Esophagus squamous epithelium (tissue), 5 donors: ENCODE data around the gene GALNT10. TPM values are rescaled to one million over a fixed set of nuclear protein-coding genes. Genes with fewer than 3 reads are reported as not detected.

Source experiments
- DNase-seq: peaks from one replicate; lab custom pipeline; 2025; lab: John Stamatoyannopoulos, UW
- H3K27ac ChIP-seq, 4 donors: fragments of 200-600 bp; sonication (generic); one replicate each; pipeline ENCODE4 v1.5.1; 2016 to 2019; ENCODE audit warnings: mild to moderate bottlenecking in 1 of 4
- H3K27me3 ChIP-seq, 4 donors: fragments of 200-600 bp; sonication (generic); 1 replicate in 3 of 4; 2 replicates in 1 of 4; pipeline versions ENCODE4 v1.5.1 to v1.6.0; 2017 to 2021; ENCODE audit warnings: antibody characterized with exemption in 1 of 4
- H3K36me3 ChIP-seq, 3 donors: fragments of 200-600 bp; sonication (generic); one replicate each; pipeline ENCODE4 v1.5.1; 2016 to 2019
- H3K4me1 ChIP-seq, 3 donors: fragments of 200-600 bp; sonication (generic); one replicate each; pipeline ENCODE4 v1.5.1; 2017 to 2019
- H3K4me3 ChIP-seq, 4 donors: fragments of 200-600 bp; sonication (generic); 1 replicate in 3 of 4; 2 replicates in 1 of 4; pipeline ENCODE4 v1.5.1; 2016 to 2019; ENCODE audit warnings: mild to moderate bottlenecking in 2 of 4, moderate library complexity in 1 of 4
- H3K9me3 ChIP-seq, 3 donors: fragments of 200-600 bp; sonication (generic); one replicate each; pipeline ENCODE4 v1.5.1; 2016 to 2019
- CTCF ChIP-seq, 6 experiments: fragments of 450-650 bp in 4 of 6; fragments of 200-600 bp in 2 of 6; sonication (generic) in 2 of 6; IDR thresholded peaks; one replicate each; pipeline ENCODE4 v1.5.1; 2016 to 2019; ENCODE audit warnings: antibody characterized with exemption in 6 of 6, mild to moderate bottlenecking in 4 of 6, moderate library complexity in 4 of 6
- POLR2A ChIP-seq, 4 donors: fragments of 450-650 bp; IDR thresholded peaks; one replicate each; pipeline ENCODE4 v1.6.1; 2017; ENCODE audit warnings: antibody characterized with exemption in 4 of 4, mild to moderate bottlenecking in 4 of 4, moderate library complexity in 3 of 4
- WGBS, 2 donors: methylation state at CpG; one replicate each; pipeline ENCODE4 v1.1.5; 2018; 5-methylcytosine and 5-hydroxymethylcytosine counted together
- intact Hi-C: fragments of 100-400 bp; cut with DNase I; formaldehyde crosslinking; loops from one replicate; pipeline ENCODE4 v1.15.0; 2022
- total RNA-seq, 4 donors: library from RNA; depleted of rRNA; stranded (reverse); fragments of >200 nt; gene quantifications; one replicate each; pipeline ENCODE4 v1.1.0, GENCODE V29; 2016
- donor health status: DM: yes; HTN: yes; CAD: no.

Gene GALNT10
- total RNA-seq, 4 donors from 2014 or later = 3.6 to 47.2 (median 9.0) TPM

- WGBS, 2 donors = 0 to 33% methylated on average over 1 of the region's 1 CpG
- no peaks in the 10 kb centered on the region for H3K9me3 ChIP-seq
- no peak overlapping the region for H3K27ac ChIP-seq
- no peak for TF ChIP-seq CTCF (IDR thresholded peaks at IDR 0.05)
- TF ChIP-seq POLR2A (IDR thresholded peaks at IDR 0.05) = no peak
- H3K27me3 ChIP-seq = no peaks in the 10 kb centered on the region
- H3K36me3 ChIP-seq = no peaks in the 10 kb centered on the region
- intact Hi-C loops = no loop called here
- no peak overlapping the region for H3K4me3 ChIP-seq
- DNase-seq = no peak
- peaks cover 0 to 4% (median 0%) of the 10 kb centered on the region in 3 donors for H3K4me1 ChIP-seq
Measured at GRCh38 chr5:154242964-154243376, 52.4 kb downstream of the GALNT10 start.

- TF ChIP-seq POLR2A (IDR thresholded peaks at IDR 0.05) (no peak), CTCF (IDR thresholded peaks at IDR 0.05) (no peak)
- Histone ChIP-seq H3K9me3 (no peaks in the 10 kb centered on the region), H3K27ac (no peak overlapping the region), H3K4me3 (no peak overlapping the region), H3K27me3 (no peaks in the 10 kb centered on the region), H3K36me3 (no peaks in the 10 kb centered on the region), H3K4me1 (peaks cover 0 to 4% (median 0%) of the 10 kb centered on the region in 3 donors)
- DNase-seq = no peak
- 85% methylated on average over 2 of the region's 2 CpGs; no CpG with 5 or more reads in 1 of the 2 donors for WGBS, 2 donors
- intact Hi-C loops = no loop called here
Measured at GRCh38 chr5:154243736-154244135, 53.2 kb downstream of the GALNT10 start.

GRCh38 chr5:154244476-154244875, 53.9 kb downstream of the GALNT10 start:
- H3K27me3 ChIP-seq = no peaks in the 10 kb centered on the region
- WGBS, 2 donors = 75 to 83% methylated on average over 3 of the region's 3 CpGs
- no peaks in the 10 kb centered on the region for H3K36me3 ChIP-seq
- DNase-seq = no peak
- no peak overlapping the region for H3K27ac ChIP-seq
- peaks cover 0 to 4% (median 0%) of the 10 kb centered on the region in 3 donors for H3K4me1 ChIP-seq
- intact Hi-C loops = no loop called here
- TF ChIP-seq CTCF (IDR thresholded peaks at IDR 0.05) (no peak), POLR2A (IDR thresholded peaks at IDR 0.05) (no peak)
- no peak overlapping the region for H3K4me3 ChIP-seq
- no peaks in the 10 kb centered on the region for H3K9me3 ChIP-seq

- no peaks in the 10 kb centered on the region for H3K27me3 ChIP-seq
- H3K9me3 ChIP-seq = no peaks in the 10 kb centered on the region
- intact Hi-C loops = no loop called here
- H3K4me3 ChIP-seq = no peak overlapping the region
- no peaks in the 10 kb centered on the region for H3K36me3 ChIP-seq
- no peak for DNase-seq
- H3K27ac ChIP-seq = no peak overlapping the region
- TF ChIP-seq POLR2A (IDR thresholded peaks at IDR 0.05) (no peak), CTCF (IDR thresholded peaks at IDR 0.05) (no peak)
- 85 to 95% methylated on average over 2 of the region's 2 CpGs for WGBS, 2 donors
- H3K4me1 ChIP-seq = peaks cover 0 to 10% (median 0%) of the 10 kb centered on the region in 3 donors
Measured at GRCh38 chr5:154248691-154249090, 58.2 kb downstream of the GALNT10 start.

GRCh38 chr5:154249826-154250225, 59.3 kb downstream of the GALNT10 start:
- DNase-seq = no peak
- no peak overlapping the region for H3K27ac ChIP-seq
- intact Hi-C loops = no loop called here
- no peak overlapping the region for H3K4me3 ChIP-seq
- WGBS, 2 donors = 44 to 65% methylated on average over 3 of the region's 3 CpGs
- H3K36me3 ChIP-seq = no peaks in the 10 kb centered on the region
- H3K27me3 ChIP-seq = no peaks in the 10 kb centered on the region
- no peak for TF ChIP-seq POLR2A (IDR thresholded peaks at IDR 0.05)
- TF ChIP-seq CTCF (IDR thresholded peaks at IDR 0.05) = no peak
- H3K9me3 ChIP-seq = no peaks in the 10 kb centered on the region
- peaks cover 0 to 7% (median 0%) of the 10 kb centered on the region in 3 donors for H3K4me1 ChIP-seq
